ENCODE data around the gene VASP. TPM values are rescaled to one million over a fixed set of nuclear protein-coding genes. Genes with fewer than 3 reads are reported as not detected.
A peak's percentile ranks its signal among the peaks of the same experiment; 100 is the strongest.

VASP gene
- total and polyA plus RNA-seq, 10 donors, result 146 to 386 (median 199) TPM

- H3K27me3 ChIP-seq (replicated peaks in 1 of 7), result no peaks in the 10 kb centered on the region
- peaks cover 0 to 9% (median 3%) of the 10 kb centered on the region in 8 donors for H3K9me3 ChIP-seq
- H3K4me1 ChIP-seq, result peaks cover 8 to 81% (median 52%) of the 10 kb centered on the region in 6 donors
- peak overlapping the region in 2 of 8 donors; percentile 49 to 55 for H3K27ac ChIP-seq
- H3K36me3 ChIP-seq, result peaks cover 2 to 64% (median 57%) of the 10 kb centered on the region in 6 donors
- no peak for DNase-seq
- TF ChIP-seq, protein P1, sequence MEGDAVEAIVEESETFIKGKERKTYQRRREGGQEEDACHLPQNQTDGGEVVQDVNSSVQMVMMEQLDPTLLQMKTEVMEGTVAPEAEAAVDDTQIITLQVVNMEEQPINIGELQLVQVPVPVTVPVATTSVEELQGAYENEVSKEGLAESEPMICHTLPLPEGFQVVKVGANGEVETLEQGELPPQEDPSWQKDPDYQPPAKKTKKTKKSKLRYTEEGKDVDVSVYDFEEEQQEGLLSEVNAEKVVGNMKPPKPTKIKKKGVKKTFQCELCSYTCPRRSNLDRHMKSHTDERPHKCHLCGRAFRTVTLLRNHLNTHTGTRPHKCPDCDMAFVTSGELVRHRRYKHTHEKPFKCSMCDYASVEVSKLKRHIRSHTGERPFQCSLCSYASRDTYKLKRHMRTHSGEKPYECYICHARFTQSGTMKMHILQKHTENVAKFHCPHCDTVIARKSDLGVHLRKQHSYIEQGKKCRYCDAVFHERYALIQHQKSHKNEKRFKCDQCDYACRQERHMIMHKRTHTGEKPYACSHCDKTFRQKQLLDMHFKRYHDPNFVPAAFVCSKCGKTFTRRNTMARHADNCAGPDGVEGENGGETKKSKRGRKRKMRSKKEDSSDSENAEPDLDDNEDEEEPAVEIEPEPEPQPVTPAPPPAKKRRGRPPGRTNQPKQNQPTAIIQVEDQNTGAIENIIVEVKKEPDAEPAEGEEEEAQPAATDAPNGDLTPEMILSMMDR (IDR thresholded peaks at IDR 0.05 in 8 of 11, conservative IDR thresholded peaks at IDR 0.05 in 3 of 11), result no peak
- TF ChIP-seq POLR2AphosphoS5 (IDR thresholded peaks at IDR 0.05) (peak; percentile 26 to 50 (median 44)), POLR2A (IDR thresholded peaks at IDR 0.05) (no peak)
- H3K4me3 ChIP-seq, result no peak overlapping the region
- WGBS, 5 donors, result 77 to 94% (median 82%) methylated on average over 4 of the region's 4 CpGs
- intact Hi-C loops (cut with DNase I; ENCODE audit: low total_unique reads), result no loop called here
These were observed 19.7 kb downstream of the VASP start for GRCh38 chr19:45526971-45527370.

GRCh38 chr19:45527731-45528130, 20.5 kb downstream of the VASP start:
- H3K27me3 ChIP-seq (replicated peaks in 1 of 7), result no peaks in the 10 kb centered on the region
- WGBS, 5 donors, result 77 to 84% (median 81%) methylated on average over 15 of the region's 15 CpGs
- TF ChIP-seq, protein P1 (IDR thresholded peaks at IDR 0.05 in 8 of 11, conservative IDR thresholded peaks at IDR 0.05 in 3 of 11), result no peak
- TF ChIP-seq POLR2A (IDR thresholded peaks at IDR 0.05) (no peak), POLR2AphosphoS5 (IDR thresholded peaks at IDR 0.05) (peak in 2 of 3 donors; percentile 45 to 69)
- H3K9me3 ChIP-seq, result peaks cover 0 to 11% (median 3%) of the 10 kb centered on the region in 8 donors
- intact Hi-C loops (cut with DNase I; ENCODE audit: low total_unique reads), result no loop called here
- DNase-seq, result no peak
- H3K4me3 ChIP-seq, result no peak overlapping the region
- peaks cover 8 to 74% (median 49%) of the 10 kb centered on the region in 6 donors for H3K4me1 ChIP-seq
- H3K27ac ChIP-seq, result peak overlapping the region in 1 of 8 donors; percentile 55
- peaks cover 2 to 56% (median 50%) of the 10 kb centered on the region in 6 donors for H3K36me3 ChIP-seq

GRCh38 chr19:45528149-45528743, 21.0 kb downstream of the VASP start:
- H3K9me3 ChIP-seq, result peaks cover 0 to 11% (median 3%) of the 10 kb centered on the region in 8 donors
- no peaks in the 10 kb centered on the region for H3K27me3 ChIP-seq (replicated peaks in 1 of 7)
- peaks cover 2 to 51% (median 45%) of the 10 kb centered on the region in 6 donors for H3K36me3 ChIP-seq
- no peak overlapping the region for H3K4me3 ChIP-seq
- 58 to 78% (median 69%) methylated on average over 17 of the region's 17 CpGs for WGBS, 5 donors
- intact Hi-C loops (cut with DNase I; ENCODE audit: low total_unique reads), result no loop called here
- DNase-seq, result no peak
- peaks cover 8 to 68% (median 46%) of the 10 kb centered on the region in 6 donors for H3K4me1 ChIP-seq
- TF ChIP-seq POLR2A (IDR thresholded peaks at IDR 0.05) (no peak), POLR2AphosphoS5 (IDR thresholded peaks at IDR 0.05) (peak in 2 of 3 donors; percentile 64)
- TF ChIP-seq, protein P1 (IDR thresholded peaks at IDR 0.05 in 8 of 11, conservative IDR thresholded peaks at IDR 0.05 in 3 of 11), result no peak
- H3K27ac ChIP-seq, result no peak overlapping the region

- WGBS, 5 donors, result 13 to 26% (median 16%) methylated on average over 30 to 49 of the region's 49 CpGs
- no peak for DNase-seq
- H3K4me3 ChIP-seq, result peak overlapping the region in 3 of 8 donors; percentile 16 to 48 (median 21)
These were observed 21.6 kb downstream of the VASP start for GRCh38 chr19:45528744-45529419.

More at GRCh38 chr19:45528744-45529419, 21.6 kb downstream of the VASP start:
- TF ChIP-seq POLR2A (IDR thresholded peaks at IDR 0.05) (no peak), POLR2AphosphoS5 (IDR thresholded peaks at IDR 0.05) (peak; percentile 76 to 92 (median 78))
- TF ChIP-seq, protein P1 (IDR thresholded peaks at IDR 0.05 in 8 of 11, conservative IDR thresholded peaks at IDR 0.05 in 3 of 11), result no peak
- H3K9me3 ChIP-seq, result peaks cover 0 to 11% (median 3%) of the 10 kb centered on the region in 8 donors
- H3K27me3 ChIP-seq (replicated peaks in 1 of 7), result no peaks in the 10 kb centered on the region
- H3K36me3 ChIP-seq, result peaks cover 2 to 45% (median 39%) of the 10 kb centered on the region in 6 donors
- H3K27ac ChIP-seq, result peak overlapping the region in 1 of 8 donors; percentile 17
- H3K4me1 ChIP-seq, result peaks cover 8 to 62% (median 41%) of the 10 kb centered on the region in 6 donors
- intact Hi-C loops (cut with DNase I; ENCODE audit: low total_unique reads), result no loop called here

Measured in spleen (tissue), 11 donors.